Osteoblast (primary cell): ENCODE measurements around the gene DPP10. TPM values are rescaled to one million over a fixed set of nuclear protein-coding genes. Genes with fewer than 3 reads are reported as not detected.

ENCODE experiments used
- DNase-seq: peaks from one replicate; pipeline ENCODE4 v3.0.0; 2011; ENCODE audit warnings: low spot score, mixed read lengths; ENCODE audit not compliant: insufficient read length; ENCODE audit errors: missing footprints
- H2AFZ ChIP-seq: 2 replicates; pipeline ENCODE4 v1.6.0; 2011; ENCODE audit warnings: mild to moderate bottlenecking, low read length
- H3K27ac ChIP-seq: 2 replicates; pipeline ENCODE4 v1.5.1; 2011; ENCODE audit warnings: mild to moderate bottlenecking, low read depth, low read length, moderate library complexity
- H3K27me3 ChIP-seq: 2 replicates; pipeline ENCODE4 v1.6.0; 2012; ENCODE audit warnings: mild to moderate bottlenecking, control low read depth, inconsistent platforms, low read length, moderate library complexity; ENCODE audit not compliant: insufficient read depth
- H3K36me3 ChIP-seq: 2 replicates; pipeline ENCODE4 v1.5.1; 2011; ENCODE audit warnings: mild to moderate bottlenecking, low read length, control low read depth, moderate library complexity; ENCODE audit not compliant: insufficient read depth
- H3K4me1 ChIP-seq: 2 replicates; pipeline ENCODE4 v1.5.1; 2011; ENCODE audit warnings: mild to moderate bottlenecking, low read length, control low read depth, moderate library complexity; ENCODE audit not compliant: insufficient read depth
- H3K4me2 ChIP-seq: 2 replicates; pipeline ENCODE4 v1.6.0; 2011; ENCODE audit warnings: mild to moderate bottlenecking, low read length; ENCODE audit not compliant: insufficient read depth
- H3K4me3 ChIP-seq: fragments of 200-600 bp; sonication (generic); 3 replicates; pipeline ENCODE4 v1.5.1; 2012; ENCODE audit warnings: mild to moderate bottlenecking, low read length, inconsistent platforms; ENCODE audit not compliant: insufficient read depth
- H3K79me2 ChIP-seq: 2 replicates; pipeline ENCODE4 v1.6.0; 2012; ENCODE audit warnings: mild to moderate bottlenecking, low read length, control low read depth, inconsistent platforms; ENCODE audit not compliant: insufficient read depth
- H3K9me3 ChIP-seq: 2 replicates; pipeline ENCODE4 v1.5.1; 2011; ENCODE audit warnings: low read depth, low read length, control low read depth
- H4K20me1 ChIP-seq: 2 replicates; pipeline ENCODE4 v1.6.0; 2012; ENCODE audit warnings: mild to moderate bottlenecking, low read length, control low read depth; ENCODE audit not compliant: insufficient read depth
- CTCF ChIP-seq: IDR thresholded peaks from 2 replicates; pipeline ENCODE4 v1.5.1; 2011; ENCODE audit warnings: mild to moderate bottlenecking, low read depth, low read length, moderate library complexity; ENCODE audit errors: extremely low read depth
- total RNA-seq: library from RNA; depleted of rRNA; stranded (reverse); fragments of >200 nt; gene quantifications from 2 replicates; pipeline ENCODE4 v1.2.3, GENCODE V29; 2012

The DPP10 gene
- total RNA-seq, 1 donor, result not detected

GRCh38 chr2:115480741-115481140, 1038.3 kb downstream of the DPP10 start:
- Histone ChIP-seq H3K27ac (no peak overlapping the region), H3K27me3 (no peaks in the 10 kb centered on the region), H4K20me1 (no peaks in the 10 kb centered on the region), H3K36me3 (no peaks in the 10 kb centered on the region), H3K4me2 (no peak overlapping the region), H3K79me2 (no peaks in the 10 kb centered on the region), H3K4me1 (no peaks in the 10 kb centered on the region), H3K4me3 (no peak overlapping the region), H2AFZ (no peak overlapping the region), H3K9me3 (no peaks in the 10 kb centered on the region)
- DNase-seq, result no peak
- TF ChIP-seq CTCF, result no peak

GRCh38 chr2:115481842-115482241, 1039.4 kb downstream of the DPP10 start:
- no peaks in the 10 kb centered on the region for H3K9me3 ChIP-seq
- H3K36me3 ChIP-seq, result no peaks in the 10 kb centered on the region
- no peak overlapping the region for H3K4me3 ChIP-seq
- H3K79me2 ChIP-seq, result no peaks in the 10 kb centered on the region
- H3K4me2 ChIP-seq, result no peak overlapping the region
- no peaks in the 10 kb centered on the region for H4K20me1 ChIP-seq
- no peak overlapping the region for H3K27ac ChIP-seq
- TF ChIP-seq CTCF, result no peak
- no peak for DNase-seq
- H2AFZ ChIP-seq, result no peak overlapping the region
- H3K4me1 ChIP-seq, result no peaks in the 10 kb centered on the region
- H3K27me3 ChIP-seq, result no peaks in the 10 kb centered on the region

GRCh38 chr2:115483666-115484065, 1041.2 kb downstream of the DPP10 start:
- no peak for TF ChIP-seq CTCF
- H2AFZ ChIP-seq, result no peak overlapping the region
- H3K27ac ChIP-seq, result no peak overlapping the region
- H3K4me3 ChIP-seq, result no peak overlapping the region
- no peaks in the 10 kb centered on the region for H4K20me1 ChIP-seq
- H3K79me2 ChIP-seq, result no peaks in the 10 kb centered on the region
- no peaks in the 10 kb centered on the region for H3K9me3 ChIP-seq
- H3K4me2 ChIP-seq, result no peak overlapping the region
- no peaks in the 10 kb centered on the region for H3K36me3 ChIP-seq
- H3K27me3 ChIP-seq, result no peaks in the 10 kb centered on the region
- no peaks in the 10 kb centered on the region for H3K4me1 ChIP-seq
- no peak for DNase-seq

GRCh38 chr2:115484486-115484885, 1042.0 kb downstream of the DPP10 start:
- Histone ChIP-seq H3K27ac (no peak overlapping the region), H3K4me1 (no peaks in the 10 kb centered on the region), H3K79me2 (no peaks in the 10 kb centered on the region), H3K36me3 (no peaks in the 10 kb centered on the region), H2AFZ (no peak overlapping the region), H4K20me1 (no peaks in the 10 kb centered on the region), H3K4me3 (no peak overlapping the region), H3K27me3 (no peaks in the 10 kb centered on the region), H3K4me2 (no peak overlapping the region), H3K9me3 (no peaks in the 10 kb centered on the region)
- no peak for TF ChIP-seq CTCF
- no peak for DNase-seq
